Right lobe of liver (tissue), 6 donors: ENCODE data around the gene CEACAM3. TPM values are rescaled to one million over a fixed set of nuclear protein-coding genes. Genes with fewer than 3 reads are reported as not detected.

ENCODE experiments used
- ATAC-seq, 4 donors: fragments of 200-7000 bp; cut with Tn5 transposase; one replicate each; pipeline ENCODE4 v1.9.1; 2020; ENCODE audit warnings: mild to moderate bottlenecking in 4 of 4, moderate library complexity in 4 of 4
- DNase-seq, 3 donors: peaks; one replicate each; pipeline ENCODE4 v3.0.0-alpha.2; 2020
- H3K27ac ChIP-seq, 3 donors: fragments of 200-600 bp; one replicate each; pipeline ENCODE4 v1.8.0; 2022
- H3K27me3 ChIP-seq, 2 donors: fragments of 200-600 bp; one replicate each; pipeline ENCODE4 v1.8.0; 2022
- H3K36me3 ChIP-seq, 4 donors: fragments of 200-600 bp; sonication (generic) in 1 of 4; one replicate each; pipeline versions ENCODE4 v1.5.1 to v1.8.0; 2017 to 2022; ENCODE audit warnings: control low read depth in 1 of 4
- H3K4me1 ChIP-seq, 4 donors: fragments of 200-600 bp; sonication (generic) in 1 of 4; one replicate each; pipeline versions ENCODE4 v1.5.1 to v1.8.0; 2017 to 2022; ENCODE audit warnings: control low read depth in 1 of 4
- H3K4me3 ChIP-seq, 3 donors: fragments of 200-600 bp; one replicate each; pipeline ENCODE4 v1.8.0; 2022
- H3K9me3 ChIP-seq, 4 donors: fragments of 200-600 bp; sonication (generic) in 1 of 4; one replicate each; pipeline versions ENCODE4 v1.5.1 to v1.8.0; 2017 to 2022; ENCODE audit warnings: control low read depth in 1 of 4
- POLR2A ChIP-seq: fragments of 450-650 bp; IDR thresholded peaks from one replicate; pipeline ENCODE4 v1.6.1; 2017; ENCODE audit warnings: antibody characterized with exemption, mild to moderate bottlenecking
- WGBS: methylation state at CpG from one replicate; pipeline ENCODE4 v1.1.6; 2018; ENCODE audit warnings: low coverage, low lambda C conversion rate; ENCODE audit not compliant: insufficient coverage; ENCODE audit errors: missing lambda C conversion rate; 5-methylcytosine and 5-hydroxymethylcytosine counted together
- intact Hi-C, 2 donors: fragments of 100-400 bp; cut with DNase I; formaldehyde crosslinking; loops; one replicate each; pipeline versions ENCODE4 v1.11.2 to v1.14.1; 2022
- total RNA-seq, 6 experiments: library from RNA; depleted of rRNA in 2 of 6; stranded (reverse); fragments of >200 nt in 2 of 6; fragmentation: NEBNext Ultra II Directional in 3 of 6; extraction: Animal tissue kit (Norgen Biotek cat#: 25700) in 3 of 6; gene quantifications; one replicate each; pipeline versions ENCODE4 v1.1.0 to v1.2.4, GENCODE V29; 2016 to 2023
- TF ChIP-seq, protein P1 (sequence below), 4 donors: fragments of 200-600 bp in 3 of 4; fragments of 450-650 bp in 1 of 4; IDR thresholded peaks; one replicate each; pipeline versions ENCODE4 v1.5.1 to v1.8.0; 2016 to 2022; ENCODE audit warnings: antibody characterized with exemption in 4 of 4, mild to moderate bottlenecking in 2 of 4
- donor health status: DM: no; HTN: yes; CAD: no.
- donor health status: DM: no; HTN: no; CAD: no.
- donor health status: DM: no; HTN: no; CAD: no.
- donor health status: DM: no; HTN: yes; CAD: no.
- donor health status: DM: no; HTN: yes; CAD: no.

The CEACAM3 gene
- total RNA-seq, 6 experiments from 2014 or later, result 0.42 to 0.73 (median 0.51) TPM

DNA sequence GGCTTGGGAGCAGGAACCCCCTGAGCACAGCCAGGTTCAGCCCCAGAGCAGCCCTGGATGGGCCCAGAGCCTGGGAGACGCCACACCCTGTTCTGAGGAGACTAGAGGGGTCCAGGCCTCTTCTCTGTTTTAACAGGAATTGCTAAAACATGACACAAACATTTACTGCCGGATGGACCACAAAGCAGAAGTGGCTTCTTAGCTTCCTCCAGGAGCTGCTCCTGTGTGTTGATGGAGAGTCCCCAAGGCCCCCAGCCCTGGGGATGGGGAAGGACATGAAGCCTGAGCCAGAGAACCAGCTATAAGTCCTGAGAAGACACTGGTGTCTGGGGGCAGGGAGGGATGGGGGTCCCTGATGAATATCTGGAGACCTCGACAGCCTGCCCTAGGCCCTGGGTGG lies 14.6 kb downstream of the CEACAM3 start:
- DNase-seq, result peak in 2 of 3 donors; percentile 35 to 55
- H3K36me3 ChIP-seq, result no peaks in the 10 kb centered on the region
- no peaks in the 10 kb centered on the region for H3K27me3 ChIP-seq
- intact Hi-C loops, result no loop called here
- no peak overlapping the region for H3K4me3 ChIP-seq
- peak; percentile 49 to 70 (median 60) for ATAC-seq
- H3K4me1 ChIP-seq, result no peaks in the 10 kb centered on the region
- H3K9me3 ChIP-seq, result no peaks in the 10 kb centered on the region
- 25% methylated on average over 2 of the region's 3 CpGs for WGBS
- TF ChIP-seq, protein P1, sequence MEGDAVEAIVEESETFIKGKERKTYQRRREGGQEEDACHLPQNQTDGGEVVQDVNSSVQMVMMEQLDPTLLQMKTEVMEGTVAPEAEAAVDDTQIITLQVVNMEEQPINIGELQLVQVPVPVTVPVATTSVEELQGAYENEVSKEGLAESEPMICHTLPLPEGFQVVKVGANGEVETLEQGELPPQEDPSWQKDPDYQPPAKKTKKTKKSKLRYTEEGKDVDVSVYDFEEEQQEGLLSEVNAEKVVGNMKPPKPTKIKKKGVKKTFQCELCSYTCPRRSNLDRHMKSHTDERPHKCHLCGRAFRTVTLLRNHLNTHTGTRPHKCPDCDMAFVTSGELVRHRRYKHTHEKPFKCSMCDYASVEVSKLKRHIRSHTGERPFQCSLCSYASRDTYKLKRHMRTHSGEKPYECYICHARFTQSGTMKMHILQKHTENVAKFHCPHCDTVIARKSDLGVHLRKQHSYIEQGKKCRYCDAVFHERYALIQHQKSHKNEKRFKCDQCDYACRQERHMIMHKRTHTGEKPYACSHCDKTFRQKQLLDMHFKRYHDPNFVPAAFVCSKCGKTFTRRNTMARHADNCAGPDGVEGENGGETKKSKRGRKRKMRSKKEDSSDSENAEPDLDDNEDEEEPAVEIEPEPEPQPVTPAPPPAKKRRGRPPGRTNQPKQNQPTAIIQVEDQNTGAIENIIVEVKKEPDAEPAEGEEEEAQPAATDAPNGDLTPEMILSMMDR (IDR thresholded peaks at IDR 0.05), result no peak
- TF ChIP-seq POLR2A, result no peak
- no peak overlapping the region for H3K27ac ChIP-seq

DNA sequence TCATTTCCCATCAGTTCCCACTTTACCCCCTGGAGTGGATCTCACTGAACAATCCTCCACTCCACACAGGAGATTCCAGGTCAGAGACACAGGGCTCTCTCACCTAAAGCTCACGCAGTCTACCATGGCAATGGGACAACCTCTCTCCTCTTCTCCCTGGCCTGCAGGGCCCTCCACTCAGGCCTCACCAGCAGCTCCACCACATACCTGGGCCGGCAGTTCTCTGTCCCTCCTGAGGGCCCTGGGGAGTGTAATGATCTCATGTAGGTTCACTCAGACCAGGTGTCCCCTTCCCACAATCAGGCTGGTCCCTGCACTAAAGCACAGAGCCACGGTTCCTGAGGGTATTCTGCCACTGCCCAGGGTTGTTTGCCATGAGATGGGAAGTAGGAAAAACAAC lies 15.6 kb downstream of the CEACAM3 start:
- no peak overlapping the region for H3K27ac ChIP-seq
- 25% methylated on average over 3 of the region's 3 CpGs for WGBS
- H3K27me3 ChIP-seq, result no peaks in the 10 kb centered on the region
- no peak for ATAC-seq
- no peaks in the 10 kb centered on the region for H3K36me3 ChIP-seq
- no peak overlapping the region for H3K4me3 ChIP-seq
- H3K4me1 ChIP-seq, result no peaks in the 10 kb centered on the region
- no peaks in the 10 kb centered on the region for H3K9me3 ChIP-seq
- TF ChIP-seq, protein P1 (IDR thresholded peaks at IDR 0.05), result no peak
- no peak for TF ChIP-seq POLR2A
- peak in 1 of 3 donors; percentile 42 for DNase-seq
- intact Hi-C loops, result no loop called here

DNA sequence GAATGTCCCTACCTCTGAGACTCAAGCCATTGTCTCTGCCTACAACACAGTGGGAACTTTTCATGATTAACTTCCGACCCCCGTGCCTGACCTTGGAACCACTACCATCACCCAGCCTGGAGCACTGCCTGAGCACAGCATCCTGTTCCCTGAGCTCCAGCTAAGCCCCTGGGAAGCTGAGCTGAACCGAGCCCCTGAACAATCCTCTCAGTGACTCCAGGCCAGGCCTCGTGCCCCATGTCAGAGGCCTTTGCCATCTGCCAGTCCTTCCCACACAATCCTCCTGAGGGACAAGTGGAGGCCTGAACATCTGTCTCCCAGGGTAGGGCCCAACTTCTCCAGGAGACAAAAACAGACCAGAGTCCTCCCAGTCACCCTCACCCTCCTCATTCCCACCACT lies 17.5 kb downstream of the CEACAM3 start:
- intact Hi-C loops, result no loop called here
- no peaks in the 10 kb centered on the region for H3K9me3 ChIP-seq
- H3K36me3 ChIP-seq, result no peaks in the 10 kb centered on the region
- H3K4me3 ChIP-seq, result no peak overlapping the region
- H3K4me1 ChIP-seq, result no peaks in the 10 kb centered on the region
- H3K27ac ChIP-seq, result no peak overlapping the region
- DNase-seq, result peak in 1 of 3 donors; percentile 38
- WGBS, result no CpG with 5 or more reads among the region's 4 CpGs
- no peak for ATAC-seq
- no peaks in the 10 kb centered on the region for H3K27me3 ChIP-seq
- TF ChIP-seq POLR2A, result no peak
- TF ChIP-seq, protein P1 (IDR thresholded peaks at IDR 0.05), result no peak

DNA sequence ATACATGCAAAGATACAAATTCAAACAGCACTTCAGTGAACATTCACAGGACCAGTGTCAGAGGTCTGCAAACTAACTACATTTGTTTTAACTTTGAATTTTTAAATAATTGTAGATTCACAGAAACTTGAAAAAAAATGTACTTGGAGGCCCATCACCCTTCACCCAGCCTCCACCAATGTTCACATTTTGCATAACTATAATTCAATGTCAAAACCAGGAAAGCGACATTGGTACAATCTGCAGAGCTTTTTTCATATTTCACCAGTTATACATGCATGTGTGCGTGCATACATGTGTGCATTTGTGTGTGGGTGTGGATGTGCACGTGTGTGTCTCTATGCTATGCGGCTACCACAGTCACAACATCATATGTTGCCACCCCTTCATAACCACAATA lies 18.9 kb downstream of the CEACAM3 start:
- no peak overlapping the region for H3K27ac ChIP-seq
- intact Hi-C loops, result no loop called here
- ATAC-seq, result no peak
- no peaks in the 10 kb centered on the region for H3K36me3 ChIP-seq
- TF ChIP-seq POLR2A, result no peak
- TF ChIP-seq, protein P1 (IDR thresholded peaks at IDR 0.05), result no peak
- H3K4me1 ChIP-seq, result no peaks in the 10 kb centered on the region
- WGBS, result 52% methylated on average over 4 of the region's 4 CpGs
- peak in 1 of 3 donors; percentile 13 for DNase-seq
- H3K4me3 ChIP-seq, result no peak overlapping the region
- no peaks in the 10 kb centered on the region for H3K9me3 ChIP-seq
- H3K27me3 ChIP-seq, result no peaks in the 10 kb centered on the region

DNA sequence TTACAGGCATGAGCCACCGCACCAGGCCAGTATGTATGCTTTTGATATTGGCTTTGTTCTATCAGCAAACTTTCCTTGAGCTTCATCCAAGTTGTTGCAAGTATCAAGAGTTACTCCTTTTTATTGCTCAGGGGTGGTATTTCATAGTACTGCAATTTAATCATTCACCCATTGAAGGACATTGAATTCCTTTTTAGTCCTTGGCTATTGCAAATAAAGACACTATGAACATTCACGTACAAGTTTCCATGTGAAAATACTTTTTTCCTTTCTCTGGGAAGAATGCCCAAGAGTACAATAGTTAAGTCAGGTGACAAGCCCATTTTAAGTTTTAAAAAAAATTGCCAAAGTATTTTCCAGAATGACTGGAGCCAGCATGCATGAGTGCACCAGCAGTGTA lies 20.4 kb downstream of the CEACAM3 start:
- 60% methylated on average over 2 of the region's 2 CpGs for WGBS
- TF ChIP-seq POLR2A, result no peak
- TF ChIP-seq, protein P1 (IDR thresholded peaks at IDR 0.05), result no peak

More for the DNA sequence above, 20.4 kb downstream of the CEACAM3 start:
- Histone ChIP-seq H3K27ac (no peak overlapping the region), H3K9me3 (no peaks in the 10 kb centered on the region), H3K36me3 (no peaks in the 10 kb centered on the region), H3K4me1 (no peaks in the 10 kb centered on the region), H3K4me3 (no peak overlapping the region), H3K27me3 (no peaks in the 10 kb centered on the region)
- DNase-seq, result no peak
- ATAC-seq, result no peak
- intact Hi-C loops, result no loop called here
